ENCODE measurements around the gene IFTAP.

The IFTAP gene

GRCh38 chr11:36696550-36696949 is 102.2 kb downstream of the IFTAP start:
- DNase-seq (ENCODE audit: extremely low read depth, low read depth): no peak
- no peak for TF ChIP-seq CTCF (IDR thresholded peaks at IDR 0.05; ENCODE audit: low read depth, low read length, missing control alignments)
- no peak overlapping the region for H3K4me3 ChIP-seq (replicated peaks; ENCODE audit: low read depth, low read length)

- no peak for TF ChIP-seq CTCF (IDR thresholded peaks at IDR 0.05; ENCODE audit: low read depth, low read length, missing control alignments)
- no peak for DNase-seq (ENCODE audit: extremely low read depth, low read depth)
- H3K4me3 ChIP-seq (replicated peaks; ENCODE audit: low read depth, low read length): no peak overlapping the region
Measured at GRCh38 chr11:36699271-36699670, 105.0 kb downstream of the IFTAP start.

- H3K4me3 ChIP-seq (replicated peaks; ENCODE audit: low read depth, low read length): no peak overlapping the region
- DNase-seq (ENCODE audit: extremely low read depth, low read depth): no peak
- no peak for TF ChIP-seq CTCF (IDR thresholded peaks at IDR 0.05; ENCODE audit: low read depth, low read length, missing control alignments)
Measured at GRCh38 chr11:36700246-36700645, 105.9 kb downstream of the IFTAP start.

- no peak overlapping the region for H3K4me3 ChIP-seq (replicated peaks; ENCODE audit: low read depth, low read length)
- TF ChIP-seq CTCF (IDR thresholded peaks at IDR 0.05; ENCODE audit: low read depth, low read length, missing control alignments): peak; percentile 74
- DNase-seq (ENCODE audit: extremely low read depth, low read depth): peak; percentile 38
Measured at GRCh38 chr11:36702330-36703054, 108.2 kb downstream of the IFTAP start.

- no peak overlapping the region for H3K4me3 ChIP-seq (replicated peaks; ENCODE audit: low read depth, low read length)
- no peak for DNase-seq (ENCODE audit: extremely low read depth, low read depth)
- TF ChIP-seq CTCF (IDR thresholded peaks at IDR 0.05; ENCODE audit: low read depth, low read length, missing control alignments): no peak
Measured at GRCh38 chr11:36703055-36703404, 108.7 kb downstream of the IFTAP start.

Data from HFF-Myc (cell line).